GM19023 (cell line): ENCODE measurements around the gene BFSP2.
A peak's percentile ranks its signal among the peaks of the same experiment; 100 is the strongest.
"Not testable (repeated sequence)": the region's sequence is repeated elsewhere in the genome, so short reads cannot be mapped to it uniquely, and the experiment has no call there.

Experiments used
- ATAC-seq: cut with Tn5 transposase; IDR thresholded peaks from one replicate; pipeline ENCODE4 v1.9.1; 2021; ENCODE audit warnings: mild to moderate bottlenecking, moderate library complexity; ENCODE audit not compliant: unreplicated experiment

BFSP2 gene

DNA sequence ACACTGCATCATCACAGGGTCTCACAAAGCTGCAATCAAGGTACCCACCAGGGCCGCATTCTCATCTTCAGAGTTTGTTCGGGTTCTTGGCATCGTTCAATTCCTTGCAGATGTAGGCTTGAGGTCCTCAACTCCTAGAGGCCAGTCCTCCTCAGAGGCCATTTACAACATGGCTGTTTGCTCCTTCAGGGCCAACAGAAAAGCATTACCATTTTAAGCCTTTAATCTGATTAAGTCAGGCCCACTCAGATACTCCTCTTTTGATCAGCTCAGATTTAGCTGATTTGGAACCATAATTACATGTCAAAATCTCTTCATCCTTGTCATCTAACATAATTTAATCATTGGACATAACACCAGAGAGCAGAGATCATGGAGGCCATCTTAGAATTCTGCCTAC, 55.4 kb downstream of the BFSP2 start:
- no peak for ATAC-seq

- ATAC-seq = no peak
Measured at GRCh38 chr3:133455960-133456359, 56.1 kb downstream of the BFSP2 start.

GRCh38 chr3:133457025-133457424, 57.2 kb downstream of the BFSP2 start:
- no peak for ATAC-seq

DNA sequence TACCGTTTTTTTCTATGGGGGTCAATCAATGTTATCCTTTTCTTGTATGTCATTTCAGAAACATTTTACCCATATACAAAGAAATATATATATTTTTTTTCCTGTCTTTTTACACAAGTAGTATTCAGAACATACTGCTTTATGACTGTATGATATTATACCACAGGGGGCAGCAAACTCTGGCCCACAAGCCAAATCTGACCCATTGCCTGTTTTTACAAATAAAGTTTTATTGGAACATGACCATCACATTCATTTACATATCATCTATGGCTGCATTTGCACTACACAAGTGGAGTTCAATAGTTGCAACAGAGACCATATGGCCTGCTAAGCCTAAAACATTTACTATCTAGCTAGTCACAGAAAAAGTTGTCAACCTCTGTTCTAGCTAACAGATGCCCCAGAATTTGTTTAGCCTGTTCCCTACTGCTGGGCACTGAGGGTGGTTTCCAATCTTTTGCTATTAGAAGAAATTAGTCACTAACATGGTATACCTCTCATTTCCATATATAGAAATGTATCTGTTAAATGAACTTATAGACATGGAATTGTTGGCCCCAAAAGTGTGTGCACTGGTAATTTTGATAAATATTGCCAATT, 57.7 kb downstream of the BFSP2 start:
- no peak for ATAC-seq

DNA sequence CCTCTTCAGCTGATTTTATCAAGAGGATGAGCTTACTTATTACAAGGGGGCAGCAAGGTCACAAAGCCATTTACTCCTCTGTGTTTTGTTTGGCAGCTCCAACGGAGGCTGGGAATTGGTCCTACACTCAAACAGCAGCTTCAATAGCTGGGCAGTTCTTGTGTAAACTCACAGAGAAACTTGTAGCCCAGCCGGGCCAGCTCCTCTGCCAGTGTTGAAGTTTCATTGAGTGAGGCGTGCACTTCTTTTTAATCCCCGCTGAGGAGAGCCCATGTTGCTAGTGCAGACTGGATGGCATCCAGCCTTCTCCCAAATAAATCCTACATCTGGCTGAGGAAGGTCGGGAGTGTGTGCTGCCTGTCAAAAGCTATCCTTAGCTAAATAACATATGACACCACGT, 59.5 kb downstream of the BFSP2 start:
- ATAC-seq = no peak

- ATAC-seq = no peak
Measured at GRCh38 chr3:133460809-133461208, 61.0 kb downstream of the BFSP2 start.

DNA sequence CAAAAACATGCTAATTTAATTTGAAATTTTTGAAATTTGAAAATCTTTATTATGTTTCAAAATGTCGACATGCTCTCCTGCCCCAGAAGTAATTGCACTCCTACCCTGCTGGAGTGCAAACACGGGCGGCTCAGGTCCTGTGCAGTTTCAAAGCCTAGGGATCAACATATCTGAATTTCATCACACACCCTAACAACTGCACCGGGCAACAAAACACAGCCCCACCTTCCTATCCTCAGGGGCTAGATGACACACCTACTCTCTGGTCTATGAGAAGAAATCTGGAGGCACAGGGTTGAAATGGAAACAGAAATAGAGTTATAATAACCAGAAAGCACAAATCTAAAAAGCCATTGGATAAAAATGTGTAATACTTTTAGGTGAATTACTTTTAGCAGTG, 61.4 kb downstream of the BFSP2 start:
- no peak for ATAC-seq

DNA sequence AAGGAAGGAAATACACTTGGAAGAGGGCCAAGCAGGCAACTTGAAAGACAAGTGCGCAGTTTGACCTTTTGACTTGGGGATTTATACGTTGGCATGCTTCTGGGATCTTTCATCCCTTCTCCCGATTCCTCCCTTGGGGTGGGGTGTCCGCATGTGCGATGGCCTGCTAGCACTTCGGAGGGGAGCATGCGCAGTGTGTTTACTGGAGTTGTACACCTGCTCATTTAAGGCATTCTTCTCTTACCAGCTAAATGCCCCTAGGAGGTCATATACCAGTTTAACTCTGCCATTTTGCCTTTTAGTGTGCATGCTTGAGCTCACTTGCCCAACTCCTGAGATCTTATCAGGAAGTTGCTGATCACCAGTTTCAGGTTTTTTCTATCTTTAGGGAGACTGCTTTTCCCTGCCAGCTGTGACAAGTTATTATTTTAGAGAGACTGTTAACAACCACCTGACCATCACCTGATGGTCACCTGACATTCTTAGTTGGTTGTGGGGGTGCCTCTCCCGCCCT, 63.5 kb downstream of the BFSP2 start:
- ATAC-seq = no peak

DNA sequence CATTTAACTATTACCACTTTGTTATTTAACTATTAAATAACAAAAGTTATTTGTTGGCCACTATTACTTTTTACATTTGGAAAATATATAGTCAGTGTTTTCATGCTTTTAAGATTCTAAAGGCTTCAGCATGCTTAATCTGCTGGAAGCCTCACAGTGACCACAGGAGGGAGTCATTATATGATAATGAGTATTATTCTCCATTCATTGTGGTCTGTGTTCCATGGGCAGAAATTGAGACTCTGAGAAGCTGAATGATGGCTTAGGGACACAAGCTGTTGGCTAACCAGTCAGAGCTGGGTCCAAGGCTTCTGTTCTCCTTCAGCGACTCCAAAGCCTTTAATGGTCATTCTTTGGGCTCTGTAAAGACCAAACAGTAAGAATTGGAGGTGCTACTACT, 64.7 kb downstream of the BFSP2 start:
- no peak for ATAC-seq

- ATAC-seq = peak; percentile 41
Measured at GRCh38 chr3:133466531-133467386, 66.9 kb downstream of the BFSP2 start.

- no peak for ATAC-seq
Measured at GRCh38 chr3:133467780-133468179, 67.9 kb downstream of the BFSP2 start.

DNA sequence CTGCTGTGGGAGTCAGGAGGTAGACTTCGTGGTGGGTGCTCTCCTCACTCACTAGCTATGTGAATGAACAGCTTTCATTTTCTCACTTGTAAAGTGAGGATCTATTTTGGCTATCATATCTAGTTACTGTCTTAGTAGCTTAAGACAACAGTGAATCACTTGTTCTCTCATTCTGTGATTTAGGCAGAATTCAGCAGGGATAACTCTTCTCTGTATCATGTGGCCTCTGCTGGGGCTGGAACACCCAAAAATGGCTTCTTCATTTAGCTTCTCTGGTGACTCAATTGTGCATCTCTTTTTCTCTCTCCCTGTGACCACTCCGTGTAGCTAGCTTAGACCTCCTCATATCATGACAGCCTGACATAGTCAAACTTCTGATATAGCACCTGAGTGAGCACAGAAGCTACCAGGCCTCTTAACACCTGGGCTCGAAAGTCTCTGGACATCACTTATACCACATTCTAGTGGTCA, 68.4 kb downstream of the BFSP2 start:
- no peak for ATAC-seq

GRCh38 chr3:133469140-133469731, 69.4 kb downstream of the BFSP2 start:
- ATAC-seq = no peak

- no peak for ATAC-seq
Measured at GRCh38 chr3:133472242-133472641, 72.4 kb downstream of the BFSP2 start.

GRCh38 chr3:133472889-133473288, 73.0 kb downstream of the BFSP2 start:
- ATAC-seq = no peak

DNA sequence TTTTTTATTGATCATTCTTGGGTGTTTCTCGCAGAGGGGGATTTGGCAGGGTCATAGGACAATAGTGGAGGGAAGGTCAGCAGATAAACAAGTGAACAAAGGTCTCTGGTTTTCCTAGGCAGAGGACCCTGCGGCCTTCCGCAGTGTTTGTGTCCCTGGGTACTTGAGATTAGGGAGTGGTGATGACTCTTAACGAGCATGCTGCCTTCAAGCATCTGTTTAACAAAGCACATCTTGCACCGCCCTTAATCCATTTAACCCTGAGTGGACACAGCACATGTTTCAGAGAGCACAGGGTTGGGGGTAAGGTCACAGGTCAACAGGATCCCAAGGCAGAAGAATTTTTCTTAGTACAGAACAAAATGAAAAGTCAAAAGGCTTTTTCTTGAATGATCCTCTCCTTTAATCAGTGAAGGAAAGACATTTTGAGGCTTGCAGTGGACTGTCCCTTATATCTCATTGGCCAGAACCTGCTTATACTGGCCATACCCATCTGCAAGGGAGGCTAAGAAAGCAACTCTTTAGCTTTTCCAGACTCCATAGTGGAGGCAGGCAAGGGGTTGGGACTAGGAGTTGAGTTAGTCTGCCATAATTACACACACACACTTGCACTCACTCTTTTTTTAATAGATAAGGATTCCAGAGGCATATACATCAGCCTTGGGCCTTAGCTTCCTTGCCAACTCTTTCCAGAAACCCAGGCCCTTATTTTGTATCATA, 73.8 kb downstream of the BFSP2 start:
- ATAC-seq = not testable (repeated sequence)

DNA sequence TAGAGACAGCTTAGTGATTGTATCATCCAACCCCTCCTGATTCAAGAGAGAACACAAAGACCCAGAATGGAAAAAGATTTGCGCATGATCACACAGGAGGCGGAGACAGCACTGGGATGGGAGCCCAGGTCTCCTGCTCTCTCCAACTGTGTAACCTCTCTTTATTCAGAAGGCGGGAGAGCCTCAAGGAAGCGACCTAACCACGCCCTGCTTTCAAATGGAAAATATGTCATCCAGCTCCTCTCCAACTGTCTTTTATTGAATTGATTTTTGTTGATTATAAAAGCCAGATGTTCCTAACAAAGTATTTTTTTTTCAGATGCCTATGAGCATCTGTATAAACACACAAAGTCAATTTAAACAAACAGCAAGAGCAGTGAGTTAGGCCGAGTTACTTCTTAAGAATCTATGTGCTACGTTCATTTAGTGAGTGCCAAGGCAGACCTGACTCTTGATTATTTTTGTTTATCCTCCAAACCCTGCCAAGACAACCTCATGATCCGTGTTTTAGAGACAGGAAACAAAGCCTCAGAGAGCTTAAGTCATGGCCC, 74.5 kb downstream of the BFSP2 start:
- ATAC-seq = no peak

DNA sequence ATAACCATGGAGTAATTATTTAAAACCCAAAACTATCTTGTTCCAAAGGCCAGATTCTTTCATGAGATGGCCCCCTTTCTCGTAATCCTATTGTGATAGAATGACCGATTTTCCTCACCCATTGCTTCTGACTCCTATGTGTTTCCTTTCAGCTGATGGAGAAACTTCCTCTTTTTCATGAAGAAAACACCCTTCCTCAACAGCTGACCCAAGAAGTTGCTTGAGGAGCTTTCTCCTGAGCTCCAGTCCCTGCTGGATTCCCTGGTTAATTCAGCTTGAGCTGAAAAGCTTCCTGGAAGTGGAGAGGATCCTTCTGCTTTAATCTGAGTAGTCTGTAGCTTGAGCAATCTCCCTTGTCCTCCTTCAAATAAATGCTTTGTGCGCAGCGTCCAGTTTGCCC, 75.0 kb downstream of the BFSP2 start:
- ATAC-seq = no peak

DNA sequence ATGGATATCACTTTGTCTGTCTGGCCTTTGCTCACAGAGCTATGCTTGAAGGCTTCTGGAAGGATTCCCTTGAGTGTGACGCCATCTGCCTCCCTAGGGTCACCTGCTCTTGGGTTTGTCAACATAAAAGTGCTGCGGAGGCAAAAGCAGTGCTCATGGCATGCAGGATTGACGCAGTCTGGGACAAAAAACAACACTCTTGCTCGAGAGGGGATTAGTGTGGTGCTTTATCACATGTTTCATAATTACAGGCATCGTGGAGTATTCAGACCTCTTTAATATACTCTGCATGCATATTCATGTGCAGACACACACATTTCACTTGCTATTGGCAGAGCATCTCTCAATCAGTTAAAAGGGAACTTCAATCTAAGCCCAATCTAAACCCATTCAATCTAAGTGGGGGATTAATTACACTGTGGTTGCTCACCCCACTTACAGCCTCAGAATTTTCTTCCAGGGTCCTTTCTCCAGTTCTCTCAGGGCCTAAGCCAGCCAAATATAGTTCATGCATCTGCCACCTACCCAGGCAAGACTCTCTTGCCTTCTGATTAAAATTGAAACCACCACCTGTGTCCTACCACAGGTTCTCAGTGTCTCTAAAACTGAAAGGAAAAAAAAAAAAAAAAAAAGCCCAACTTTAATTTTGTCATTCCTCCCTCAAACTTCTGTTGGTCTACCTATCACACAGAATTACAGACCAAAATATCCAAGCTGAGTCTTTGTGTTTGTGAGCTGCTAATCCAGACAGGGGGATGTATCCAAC, 75.6 kb downstream of the BFSP2 start:
- ATAC-seq = peak; percentile 78

DNA sequence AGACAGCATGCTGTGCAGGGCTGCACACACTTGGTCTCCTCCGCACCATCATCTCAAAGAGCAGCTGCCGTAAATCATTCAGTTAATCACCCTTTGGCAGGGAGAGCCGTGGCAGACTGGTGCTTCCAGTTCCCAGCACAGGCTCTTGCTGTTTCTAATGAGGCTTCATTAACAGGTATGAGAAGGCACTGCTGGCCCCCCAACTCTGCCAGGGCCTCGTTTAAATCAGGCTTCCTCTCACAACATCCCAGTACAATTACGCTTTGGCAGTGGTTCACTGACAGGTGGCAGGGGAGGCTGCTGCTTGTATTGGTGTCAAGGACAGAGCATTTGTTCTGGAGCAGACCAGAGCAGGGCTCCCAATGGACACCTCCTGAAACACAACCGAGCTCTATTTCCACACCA, 77.1 kb downstream of the BFSP2 start:
- ATAC-seq = no peak
